K562 (cell line): ENCODE measurements around the gene CEBPZ. TPM values are rescaled to one million over a fixed set of nuclear protein-coding genes. Genes with fewer than 3 reads are reported as not detected.

Experiments
- ATAC-seq: fragments of 200-7000 bp; cut with Tn5 transposase; 3 replicates; pipeline ENCODE4 v1.9.1; 2020; ENCODE audit warnings: moderate library complexity
- BruUV-seq: library from RNA; stranded (reverse); fragments of 400-500 nt; replicated peaks from 2 replicates; lab custom pipeline; 2021; lab: Mats Ljungman, UMichigan
- CTCF ChIA-PET: fragments of 300-600 bp; formaldehyde crosslinking; extraction: SDS; loops from one replicate; lab custom pipeline; 2021; ENCODE audit warnings: low intra/inter-chr PET ratio; lab: Yijun Ruan, JAX
- POLR2A ChIA-PET: fragments of 300-600, 350-650 bp; sonication (Branson Sonifier 250); formaldehyde crosslinking; extraction: SDS; loops from one replicate; lab custom pipeline; 2021; ENCODE audit warnings: antibody characterized with exemption, inconsistent platforms; lab: Yijun Ruan, JAX
- DNase-seq, 4 experiments: peaks; one replicate each; pipeline versions ENCODE4 v3.0.0 to v3.0.0-alpha.2; 2011 to 2018; ENCODE audit warnings: low spot score in 3 of 4, mixed read lengths in 3 of 4; ENCODE audit errors: extremely low read depth in 1 of 4
- FAIRE-seq: peaks from 2 replicates; lab custom pipeline; 2011; peaks lifted over from hg19 to GRCh38; lab: Jason Lieb, UNC
- H2AFZ ChIP-seq: 2 replicates; pipeline ENCODE4 v1.6.0; 2011; ENCODE audit warnings: low read depth, low read length, control low read depth, inconsistent platforms
- H3K27ac ChIP-seq: fragments of 200-600 bp; 3 replicates; pipeline ENCODE4 v1.8.0; 2011; ENCODE audit warnings: low read depth, mild to moderate bottlenecking, control low read depth, inconsistent platforms, low read length, moderate library complexity, mixed read lengths; ENCODE audit errors: extremely low read depth
- H3K27me3 ChIP-seq, 2 experiments: fragments of 300-600 bp in 1 of 2; 2 replicates in 1 of 2; 3 replicates in 1 of 2; pipeline versions ENCODE4 v1.6.0 to v1.8.0; 2011; ENCODE audit warnings: inconsistent platforms in 2 of 2, low read length in 2 of 2, mild to moderate bottlenecking in 1 of 2, mixed read lengths in 1 of 2, moderate library complexity in 1 of 2; ENCODE audit not compliant: control insufficient read depth in 2 of 2, insufficient read depth in 2 of 2
- H3K36me3 ChIP-seq: fragments of 300-600 bp; 3 replicates; pipeline ENCODE4 v1.8.0; 2011; ENCODE audit warnings: mild to moderate bottlenecking, low read length, inconsistent platforms; ENCODE audit not compliant: control insufficient read depth, insufficient read depth
- H3K4me1 ChIP-seq, 2 experiments: fragments of 200-600 bp in 1 of 2; replicated peaks in 1 of 2; 2 replicates in 1 of 2; 3 replicates in 1 of 2; pipeline versions ENCODE4 v1.5.1 to v1.8.0; 2011; ENCODE audit warnings: inconsistent platforms in 2 of 2, low read length in 2 of 2, mild to moderate bottlenecking in 1 of 2, mixed read lengths in 1 of 2, moderate library complexity in 1 of 2; ENCODE audit not compliant: control insufficient read depth in 2 of 2, insufficient read depth in 2 of 2
- H3K4me2 ChIP-seq: 2 replicates; pipeline ENCODE4 v1.6.1; 2011; ENCODE audit warnings: low read length, control low read depth, inconsistent platforms, mixed read lengths; ENCODE audit not compliant: insufficient read depth
- H3K4me3 ChIP-seq: fragments of 200-600 bp; sonication (generic), shearing (Covaris generic); 2 replicates; pipeline ENCODE4 v1.5.1; 2016; ENCODE audit warnings: control low read depth, inconsistent platforms
- H3K79me2 ChIP-seq: fragments of 200-600 bp; 3 replicates; pipeline ENCODE4 v1.8.0; 2011; ENCODE audit warnings: low read length, inconsistent platforms; ENCODE audit not compliant: control insufficient read depth, insufficient read depth
- H3K9ac ChIP-seq, 2 experiments: 2 replicates each; pipeline versions ENCODE4 v1.6.0 to v1.6.1; 2011; ENCODE audit warnings: low read depth in 2 of 2, low read length in 2 of 2, control low read depth in 1 of 2, inconsistent platforms in 1 of 2, mild to moderate bottlenecking in 1 of 2, mixed read lengths in 1 of 2; ENCODE audit not compliant: insufficient read depth in 1 of 2
- H3K9me1 ChIP-seq: one replicate; pipeline ENCODE4 v1.6.0; 2011; ENCODE audit warnings: inconsistent platforms, mild to moderate bottlenecking, low read length, moderate library complexity; ENCODE audit not compliant: control insufficient read depth, insufficient read depth
- H3K9me3 ChIP-seq: replicated peaks from 2 replicates; pipeline ENCODE4 v1.5.1; 2011; ENCODE audit warnings: low read depth, low read length, inconsistent platforms; ENCODE audit not compliant: control insufficient read depth, insufficient read depth
- H4K20me1 ChIP-seq: replicated peaks from 2 replicates; pipeline ENCODE4 v1.6.1; 2011; ENCODE audit warnings: low read length, inconsistent platforms, mixed read lengths; ENCODE audit not compliant: control insufficient read depth, insufficient read depth
- ARHGAP35 ChIP-seq: fragments of 450-650 bp; IDR thresholded peaks from 2 replicates; pipeline ENCODE4 v1.6.1; 2018; ENCODE audit not compliant: partially characterized antibody
- ATF1 ChIP-seq, 2 experiments: fragments of 450-650 bp in 1 of 2; IDR thresholded peaks; 2 replicates each; pipeline ENCODE4 v1.6.1; 2016; ENCODE audit warnings: missing compliant biosample characterization in 1 of 2, missing genetic modification characterization in 1 of 2
- HNRNPUL1 ChIP-seq: fragments of 200-400 bp; formaldehyde crosslinking; IDR thresholded peaks from 2 replicates; pipeline ENCODE4 v1.6.1; 2017; ENCODE audit warnings: low read length
- MYNN ChIP-seq, 2 experiments: sonication (generic); formaldehyde crosslinking in 1 of 2; IDR thresholded peaks; 2 replicates each; pipeline versions ENCODE4 v1.5.0 to v1.6.1; 2016 to 2020; ENCODE audit warnings: antibody characterized with exemption in 1 of 2, missing genetic modification reagents in 1 of 2
- PHB2 ChIP-seq: fragments of 450-650 bp; IDR thresholded peaks from 2 replicates; pipeline ENCODE4 v1.6.1; 2017; ENCODE audit warnings: low read depth
- PPARD ChIP-seq: fragments of 250-450 bp; sonication (Bioruptor Pico); IDR thresholded peaks from 2 replicates; pipeline ENCODE4 v1.8.0; 2022; ENCODE audit warnings: inconsistent platforms, mild to moderate bottlenecking, moderate library complexity
- PTTG1 ChIP-seq: fragments of 450-650 bp; IDR thresholded peaks from 2 replicates; pipeline ENCODE4 v1.6.1; 2016; ENCODE audit warnings: low read depth, mild to moderate bottlenecking, missing genetic modification characterization, missing compliant biosample characterization
- RBBP5 ChIP-seq: fragments of 200-600 bp; sonication (generic); IDR thresholded peaks from 2 replicates; pipeline ENCODE4 v1.6.1; 2012; ENCODE audit warnings: borderline replicate concordance, mild to moderate bottlenecking, low read length, control low read depth, inconsistent platforms; ENCODE audit not compliant: insufficient read depth, poor library complexity, severe bottlenecking
- SAP30 ChIP-seq: fragments of 200-600 bp; sonication (generic); IDR thresholded peaks from 2 replicates; pipeline ENCODE4 v1.6.1; 2012; ENCODE audit warnings: borderline replicate concordance, low read depth, mild to moderate bottlenecking, moderate library complexity, low read length, control low read depth, inconsistent platforms; ENCODE audit not compliant: insufficient read depth, poor library complexity, severe bottlenecking
- THRAP3 ChIP-seq: fragments of 450-650 bp; IDR thresholded peaks from 2 replicates; pipeline ENCODE4 v1.6.1; 2016; ENCODE audit warnings: mild to moderate bottlenecking, inconsistent platforms, borderline replicate concordance
- ZNF668 ChIP-seq: fragments of 250-450 bp; sonication (Bioruptor Pico); IDR thresholded peaks from 2 replicates; pipeline ENCODE4 v1.8.0; 2022; ENCODE audit warnings: mild to moderate bottlenecking, inconsistent platforms
- in situ Hi-C: fragments of 300-500 bp; cut with MboI; formaldehyde crosslinking; loops from 4 replicates; pipeline ENCODE4 v1.15.0; 2018; ENCODE audit warnings: inconsistent platforms, mixed read lengths
- intact Hi-C: fragments of 100-400 bp; cut with micrococcal nuclease; formaldehyde crosslinking; loops from 2 replicates; pipeline ENCODE4 v1.14.2; 2022
- polyA plus RNA-seq, 8 experiments: library from polyadenylated mRNA; depleted of rRNA in 4 of 8; stranded (reverse) in 5 of 8; unstranded in 3 of 8; fragments of >200 nt; fragmentation: Nextera tagmentation in 2 of 8; fragmentation: Illumina TruSeq in 1 of 8; extraction: Ambion mirVana in 2 of 8; extraction: Trizol in 1 of 8; gene quantifications; 2 replicates each; pipeline versions ENCODE4 v1.2.1 to v1.2.3, GENCODE V29; 2011 to 2014; ENCODE audit warnings: inconsistent platforms in 1 of 8, missing spikeins in 1 of 8
- total RNA-seq, 7 experiments: library from RNA; depleted of rRNA in 6 of 7; stranded (reverse); fragments of >200 nt in 6 of 7; fragmentation: Illumina TruSeq in 2 of 7; extraction: Trizol in 2 of 7; gene quantifications; 2 replicates each; pipeline versions ENCODE4 v1.2.1 to v1.2.3, GENCODE V29; 2011 to 2021; ENCODE audit warnings: low replicate concordance in 1 of 7
- TF ChIP-seq, protein P1 (sequence below): IDR thresholded peaks from 2 replicates; pipeline ENCODE4 v1.6.1; 2011; ENCODE audit not compliant: insufficient read length; ENCODE audit errors: extremely low read depth
- TF ChIP-seq, protein P2 (sequence below), 2 experiments: IDR thresholded peaks in 1 of 2; conservative IDR thresholded peaks in 1 of 2; 2 replicates each; pipeline ENCODE4 v1.6.1; 2016; ENCODE audit warnings: low read depth in 2 of 2, mild to moderate bottlenecking in 1 of 2, missing compliant biosample characterization in 1 of 2, missing genetic modification characterization in 1 of 2, moderate library complexity in 1 of 2
- TF ChIP-seq, protein P3 (sequence below): fragments of 250-450 bp; sonication (Bioruptor Pico); IDR thresholded peaks from 2 replicates; pipeline ENCODE4 v1.9.0; 2021; ENCODE audit warnings: mild to moderate bottlenecking, inconsistent platforms
- TF ChIP-seq, protein P4 (sequence below): fragments of 250-450 bp; sonication (Bioruptor Pico); IDR thresholded peaks from 2 replicates; pipeline ENCODE4 v1.4.0; 2020; ENCODE audit warnings: borderline replicate concordance

The CEBPZ gene
- total and polyA plus RNA-seq, 9 of the 15 experiments (the other 6 are each of a cell fraction or from before 2014, with no cell fraction given), result 49.7 to 160 (median 82.8) TPM

DNA sequence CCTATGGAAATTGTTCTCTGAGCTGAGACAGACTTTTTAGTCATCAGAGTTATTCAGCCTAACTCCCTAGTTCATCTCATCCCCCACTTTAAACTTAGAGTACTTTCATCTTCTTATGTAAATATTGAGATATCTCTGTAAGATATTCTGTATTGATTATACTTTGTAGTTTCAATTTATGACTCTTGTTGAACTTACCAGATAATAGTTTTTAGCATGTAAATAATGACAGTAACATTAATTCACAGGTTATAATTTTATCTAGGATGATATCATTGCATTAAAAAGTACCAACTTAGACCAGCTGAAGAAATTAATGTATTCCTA lies 59.8 kb downstream of the CEBPZ start:
- in situ Hi-C loops (no loop called here), intact Hi-C loops (no loop called here)
- no peak overlapping the region for H2AFZ ChIP-seq
- H3K9me3 ChIP-seq, result no peaks in the 10 kb centered on the region
- no peak for DNase-seq
- ChIA-PET POLR2A (interaction anchor here (0.6 to 1.3 kb wide), 2 partner anchors 13 to 49 kb away, joined by 3 read pairs; no protein-coding TSS in a partner anchor), CTCF (no interaction called here)
- no peak overlapping the region for H3K4me3 ChIP-seq
- no peak overlapping the region for H3K27ac ChIP-seq
- no peaks in the 10 kb centered on the region for H3K36me3 ChIP-seq
- no peak overlapping the region for H3K9ac ChIP-seq
- ATAC-seq, result no peak
- no TSS peak for BruUV-seq
- peaks cover 0 to under 1% of the 10 kb centered on the region in 2 experiments; a peak in 1 of 5 replicates for H3K27me3 ChIP-seq
- no peaks in the 10 kb centered on the region for H3K9me1 ChIP-seq
- H4K20me1 ChIP-seq, result no peaks in the 10 kb centered on the region
- FAIRE-seq, result no peak
- no peaks in the 10 kb centered on the region for H3K79me2 ChIP-seq
- no peak overlapping the region for H3K4me2 ChIP-seq
- H3K4me1 ChIP-seq, result no peaks in the 10 kb centered on the region
- TF ChIP-seq ARHGAP35 (no peak), ATF1 (CRISPR knock-in tag; IDR thresholded peaks at IDR 0.05) (no peak), ATF1 (tag; IDR thresholded peaks at IDR 0.05) (no peak), MYNN (IDR thresholded peaks at IDR 0.05) (no peak), MYNN (CRISPR knock-in tag; IDR thresholded peaks at IDR 0.05) (no peak), ZNF668 (CRISPR knock-in tag) (no peak), SAP30 (no peak), PPARD (no peak), THRAP3 (no peak), PHB2 (no peak), PTTG1 (no peak), HNRNPUL1 (no peak), RBBP5 (no peak)
- TF ChIP-seq, protein P1, sequence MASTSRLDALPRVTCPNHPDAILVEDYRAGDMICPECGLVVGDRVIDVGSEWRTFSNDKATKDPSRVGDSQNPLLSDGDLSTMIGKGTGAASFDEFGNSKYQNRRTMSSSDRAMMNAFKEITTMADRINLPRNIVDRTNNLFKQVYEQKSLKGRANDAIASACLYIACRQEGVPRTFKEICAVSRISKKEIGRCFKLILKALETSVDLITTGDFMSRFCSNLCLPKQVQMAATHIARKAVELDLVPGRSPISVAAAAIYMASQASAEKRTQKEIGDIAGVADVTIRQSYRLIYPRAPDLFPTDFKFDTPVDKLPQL, result no peak
- TF ChIP-seq, protein P2, sequence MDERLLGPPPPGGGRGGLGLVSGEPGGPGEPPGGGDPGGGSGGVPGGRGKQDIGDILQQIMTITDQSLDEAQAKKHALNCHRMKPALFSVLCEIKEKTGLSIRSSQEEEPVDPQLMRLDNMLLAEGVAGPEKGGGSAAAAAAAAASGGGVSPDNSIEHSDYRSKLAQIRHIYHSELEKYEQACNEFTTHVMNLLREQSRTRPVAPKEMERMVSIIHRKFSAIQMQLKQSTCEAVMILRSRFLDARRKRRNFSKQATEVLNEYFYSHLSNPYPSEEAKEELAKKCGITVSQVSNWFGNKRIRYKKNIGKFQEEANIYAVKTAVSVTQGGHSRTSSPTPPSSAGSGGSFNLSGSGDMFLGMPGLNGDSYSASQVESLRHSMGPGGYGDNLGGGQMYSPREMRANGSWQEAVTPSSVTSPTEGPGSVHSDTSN (CRISPR knock-in tag; IDR thresholded peaks at IDR 0.05; ENCODE audit: low read depth), result no peak
- TF ChIP-seq, protein P2 (tag; conservative IDR thresholded peaks at IDR 0.05; ENCODE audit: low read depth), result no peak
- TF ChIP-seq, protein P3, sequence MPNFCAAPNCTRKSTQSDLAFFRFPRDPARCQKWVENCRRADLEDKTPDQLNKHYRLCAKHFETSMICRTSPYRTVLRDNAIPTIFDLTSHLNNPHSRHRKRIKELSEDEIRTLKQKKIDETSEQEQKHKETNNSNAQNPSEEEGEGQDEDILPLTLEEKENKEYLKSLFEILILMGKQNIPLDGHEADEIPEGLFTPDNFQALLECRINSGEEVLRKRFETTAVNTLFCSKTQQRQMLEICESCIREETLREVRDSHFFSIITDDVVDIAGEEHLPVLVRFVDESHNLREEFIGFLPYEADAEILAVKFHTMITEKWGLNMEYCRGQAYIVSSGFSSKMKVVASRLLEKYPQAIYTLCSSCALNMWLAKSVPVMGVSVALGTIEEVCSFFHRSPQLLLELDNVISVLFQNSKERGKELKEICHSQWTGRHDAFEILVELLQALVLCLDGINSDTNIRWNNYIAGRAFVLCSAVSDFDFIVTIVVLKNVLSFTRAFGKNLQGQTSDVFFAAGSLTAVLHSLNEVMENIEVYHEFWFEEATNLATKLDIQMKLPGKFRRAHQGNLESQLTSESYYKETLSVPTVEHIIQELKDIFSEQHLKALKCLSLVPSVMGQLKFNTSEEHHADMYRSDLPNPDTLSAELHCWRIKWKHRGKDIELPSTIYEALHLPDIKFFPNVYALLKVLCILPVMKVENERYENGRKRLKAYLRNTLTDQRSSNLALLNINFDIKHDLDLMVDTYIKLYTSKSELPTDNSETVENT (CRISPR knock-in tag), result no peak
- TF ChIP-seq, protein P4, sequence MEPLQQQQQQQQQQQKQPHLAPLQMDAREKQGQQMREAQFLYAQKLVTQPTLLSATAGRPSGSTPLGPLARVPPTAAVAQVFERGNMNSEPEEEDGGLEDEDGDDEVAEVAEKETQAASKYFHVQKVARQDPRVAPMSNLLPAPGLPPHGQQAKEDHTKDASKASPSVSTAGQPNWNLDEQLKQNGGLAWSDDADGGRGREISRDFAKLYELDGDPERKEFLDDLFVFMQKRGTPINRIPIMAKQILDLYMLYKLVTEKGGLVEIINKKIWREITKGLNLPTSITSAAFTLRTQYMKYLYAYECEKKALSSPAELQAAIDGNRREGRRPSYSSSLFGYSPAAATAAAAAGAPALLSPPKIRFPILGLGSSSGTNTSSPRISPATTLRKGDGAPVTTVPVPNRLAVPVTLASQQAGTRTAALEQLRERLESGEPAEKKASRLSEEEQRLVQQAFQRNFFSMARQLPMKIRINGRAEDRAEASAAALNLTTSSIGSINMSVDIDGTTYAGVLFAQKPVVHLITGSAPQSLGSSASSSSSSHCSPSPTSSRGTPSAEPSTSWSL (CRISPR knock-in tag), result no peak
